B cell (primary cell): ENCODE measurements around the gene OR13J1. TPM values are rescaled to one million over a fixed set of nuclear protein-coding genes. Genes with fewer than 3 reads are reported as not detected.

ENCODE experiments used
- ATAC-seq: fragments of 200-7000 bp; cut with Tn5 transposase; one replicate; pipeline ENCODE4 v1.10.0; 2021; ENCODE audit warnings: low read depth, mild to moderate bottlenecking, moderate number of reproducible peaks, moderate library complexity
- CTCF ChIA-PET: fragments of 350-600 bp; sonication (Branson Sonifier 250); formaldehyde crosslinking; loops from one replicate; lab custom pipeline; 2021; ENCODE audit warnings: antibody characterized with exemption, inconsistent platforms; lab: Charles Lee
- POLR2A ChIA-PET: fragments of 350-600 bp; sonication (Branson Sonifier 250); formaldehyde crosslinking; loops from one replicate; lab custom pipeline; 2021; ENCODE audit warnings: antibody characterized with exemption; lab: Charles Lee
- DNase-seq: peaks from one replicate; pipeline ENCODE4 v3.0.0; 2013
- H2AFZ ChIP-seq: 2 replicates; pipeline ENCODE4 v1.6.1; 2012; ENCODE audit warnings: mild to moderate bottlenecking, low read depth, low read length; ENCODE audit not compliant: insufficient read depth, poor library complexity, severe bottlenecking
- H3K27ac ChIP-seq, 2 donors: 1 replicate in 1 of 2; 2 replicates in 1 of 2; pipeline ENCODE4 v1.5.1; 2012 to 2013; ENCODE audit warnings: low read length in 2 of 2, mild to moderate bottlenecking in 2 of 2, moderate library complexity in 1 of 2
- H3K27me3 ChIP-seq, 4 experiments: fragments of 200-600 bp in 1 of 4; sonication (generic) in 1 of 4; replicated peaks in 1 of 4; 1 replicate in 2 of 4; 2 replicates in 2 of 4; pipeline versions ENCODE4 v1.6.1 to v1.7.0; 2013 to 2016; ENCODE audit warnings: low read length in 3 of 4, mild to moderate bottlenecking in 2 of 4, mixed read lengths in 1 of 4, moderate library complexity in 1 of 4; ENCODE audit not compliant: insufficient read depth in 4 of 4, control insufficient read depth in 3 of 4; ENCODE audit errors: control extremely low read depth in 1 of 4
- H3K36me3 ChIP-seq, 2 experiments: replicated peaks in 1 of 2; 1 replicate in 1 of 2; 2 replicates in 1 of 2; pipeline versions ENCODE4 v1.6.1 to v1.7.1; 2013; ENCODE audit warnings: low read length in 1 of 2; ENCODE audit not compliant: insufficient read depth in 2 of 2, control insufficient read depth in 1 of 2; ENCODE audit errors: control extremely low read depth in 1 of 2, extremely low read depth in 1 of 2
- H3K4me1 ChIP-seq, 2 donors: fragments of 200-600 bp in 1 of 2; sonication (generic) in 1 of 2; 1 replicate in 1 of 2; 2 replicates in 1 of 2; pipeline versions ENCODE4 v1.5.1 to v1.6.1; 2013 to 2017; ENCODE audit warnings: low read length in 2 of 2; ENCODE audit not compliant: control insufficient read depth in 2 of 2, insufficient read depth in 2 of 2
- H3K4me2 ChIP-seq: replicated peaks from 2 replicates; pipeline ENCODE3; 2012; ENCODE audit warnings: mild to moderate bottlenecking, low read depth, low read length; ENCODE audit not compliant: poor library complexity, severe bottlenecking
- H3K4me3 ChIP-seq, 5 experiments: fragments of 200-600 bp in 1 of 5; sonication (generic) in 1 of 5; 1 replicate in 3 of 5; 2 replicates in 2 of 5; pipeline versions ENCODE4 v1.5.1 to v1.7.0; 2011 to 2016; ENCODE audit warnings: low read length in 4 of 5, mild to moderate bottlenecking in 4 of 5, low read depth in 2 of 5, control low read depth in 1 of 5, moderate library complexity in 1 of 5; ENCODE audit not compliant: insufficient read depth in 1 of 5; ENCODE audit errors: control extremely low read depth in 1 of 5, extremely low read depth in 1 of 5
- H3K79me2 ChIP-seq: fragments of 200-600 bp; sonication (generic); one replicate; pipeline ENCODE4 v1.6.0; 2016; ENCODE audit warnings: low read length; ENCODE audit not compliant: control insufficient read depth, insufficient read depth
- H3K9ac ChIP-seq: fragments of 200-600 bp; sonication (generic); 2 replicates; pipeline ENCODE4 v1.6.1; 2017; ENCODE audit warnings: mild to moderate bottlenecking, low read length, moderate library complexity
- H3K9me3 ChIP-seq, 3 donors: one replicate each; pipeline versions ENCODE4 v1.6.1 to v1.7.1; 2013; ENCODE audit warnings: low read length in 2 of 3; ENCODE audit not compliant: control insufficient read depth in 2 of 3, insufficient read depth in 1 of 3; ENCODE audit errors: control extremely low read depth in 1 of 3
- H4K20me1 ChIP-seq: 2 replicates; pipeline ENCODE4 v1.6.0; 2012; ENCODE audit warnings: mild to moderate bottlenecking, low read length; ENCODE audit not compliant: insufficient read depth, control insufficient read depth, poor library complexity, severe bottlenecking
- H3K27ac Mint-ChIP-seq: one replicate; pipeline ENCODE4 v1.8.0; 2021; ENCODE audit warnings: mixed read lengths
- H3K27me3 Mint-ChIP-seq: one replicate; pipeline ENCODE4 v1.8.0; 2021; ENCODE audit warnings: mixed read lengths
- H3K4me1 Mint-ChIP-seq: one replicate; pipeline ENCODE4 v1.8.0; 2021; ENCODE audit warnings: mixed read lengths
- H3K4me3 Mint-ChIP-seq: one replicate; pipeline ENCODE4 v1.8.0; 2021; ENCODE audit warnings: mixed read lengths
- H3K9me3 Mint-ChIP-seq: one replicate; pipeline ENCODE4 v1.8.0; 2022; ENCODE audit warnings: mixed read lengths; ENCODE audit not compliant: insufficient read depth
- EZH2 ChIP-seq: IDR thresholded peaks from 2 replicates; pipeline ENCODE4 v1.6.1; 2012; ENCODE audit warnings: borderline replicate concordance, low read depth, mild to moderate bottlenecking, moderate library complexity, low read length; ENCODE audit not compliant: insufficient read depth, poor library complexity, severe bottlenecking
- WGBS: methylation state at CpG from one replicate; pipeline ENCODE4 v1.1.5; 2013; ENCODE audit warnings: missing lambda C conversion rate; ENCODE audit not compliant: insufficient coverage; 5-methylcytosine and 5-hydroxymethylcytosine counted together
- intact Hi-C: fragments of 100-400 bp; cut with micrococcal nuclease; formaldehyde crosslinking; loops from one replicate; pipeline ENCODE4 v1.10.0; 2022
- polyA plus RNA-seq: library from polyadenylated mRNA; depleted of rRNA; stranded (reverse); fragments of >200 nt; gene quantifications from 2 replicates; pipeline ENCODE4 v1.2.3, GENCODE V29; 2012
- total RNA-seq, 2 donors: library from RNA; stranded (reverse); fragments of 120-200 nt in 1 of 2; gene quantifications; 1 replicate in 1 of 2; 2 replicates in 1 of 2; pipeline versions ENCODE4 v1.2.3 to v1.2.4, GENCODE V29; 2013 to 2022
- TF ChIP-seq, protein P1 (sequence below): fragments of 200-600 bp; IDR thresholded peaks from one replicate; pipeline ENCODE4 v1.8.0; 2022; ENCODE audit warnings: antibody characterized with exemption, mild to moderate bottlenecking

OR13J1 gene
- total and polyA plus RNA-seq, 2 donors (not counting 1 experiment from before 2014, with no cell fraction given) = not detected

DNA sequence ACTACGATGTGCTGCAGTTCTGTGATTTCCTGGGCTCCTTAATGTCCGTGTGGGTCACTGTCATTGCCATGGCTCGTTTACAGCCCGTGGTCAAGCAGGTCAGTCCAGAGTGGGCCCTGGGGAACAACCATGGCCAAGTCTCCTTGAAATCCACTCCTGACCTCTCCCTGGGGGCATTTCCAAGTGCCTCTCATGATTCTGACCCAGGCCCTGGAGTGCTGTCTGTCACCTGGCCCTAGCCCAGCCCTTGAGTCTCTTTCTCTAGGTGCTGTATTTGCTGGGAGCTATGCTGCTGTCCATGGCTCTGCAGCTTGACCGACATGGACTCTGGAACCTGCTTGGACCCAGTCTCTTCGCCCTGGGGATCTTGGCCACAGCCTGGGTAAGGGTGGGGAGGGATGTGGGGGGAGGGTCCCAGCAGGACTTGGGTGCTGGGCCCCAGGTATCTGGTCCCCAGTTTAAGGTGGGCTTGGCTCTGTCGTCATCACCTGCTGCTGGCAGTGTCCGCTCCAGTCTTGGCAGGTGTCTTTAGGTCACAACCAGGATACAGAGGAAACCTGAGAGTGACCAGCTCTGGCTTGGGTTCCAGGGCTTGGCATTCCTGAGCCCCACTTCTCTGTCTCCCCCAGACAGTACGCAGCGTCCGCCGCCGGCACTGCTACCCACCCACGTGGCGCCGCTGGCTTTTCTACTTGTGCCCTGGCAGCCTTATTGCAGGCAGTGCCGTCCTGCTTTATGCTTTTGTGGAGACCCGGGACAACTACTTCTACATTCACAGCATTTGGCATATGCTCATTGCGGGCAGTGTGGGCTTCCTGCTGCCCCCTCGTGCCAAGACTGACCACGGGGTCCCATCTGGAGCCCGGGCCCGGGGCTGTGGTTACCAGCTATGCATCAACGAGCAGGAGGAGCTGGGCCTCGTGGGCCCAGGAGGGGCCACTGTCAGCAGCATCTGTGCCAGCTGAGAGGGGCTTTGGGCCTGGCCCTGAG lies 17.0 kb downstream of the OR13J1 start:
- ChIA-PET POLR2A (no interaction called here), CTCF (interaction anchor here (1.3 to 2.0 kb wide), 2 partner anchors 26 to 29 kb away, joined by 8 to 10 read pairs; no protein-coding TSS in a partner anchor)
- no peak for ATAC-seq
- no peak for DNase-seq
- Histone ChIP-seq H3K4me2 (no peak overlapping the region), H3K79me2 (no peaks in the 10 kb centered on the region), H4K20me1 (no peaks in the 10 kb centered on the region), H3K36me3 (no peaks in the 10 kb centered on the region), H2AFZ (no peak overlapping the region), H3K4me1 (peaks cover 7 to 14% of the 10 kb centered on the region in 2 donors), H3K9me3 (no peaks in the 10 kb centered on the region), H3K9ac (no peak overlapping the region), H3K4me3 (no peak overlapping the region), H3K27ac (no peak overlapping the region), H3K27me3 (no peaks in the 10 kb centered on the region)
- TF ChIP-seq EZH2 = no peak
- TF ChIP-seq, protein P1, sequence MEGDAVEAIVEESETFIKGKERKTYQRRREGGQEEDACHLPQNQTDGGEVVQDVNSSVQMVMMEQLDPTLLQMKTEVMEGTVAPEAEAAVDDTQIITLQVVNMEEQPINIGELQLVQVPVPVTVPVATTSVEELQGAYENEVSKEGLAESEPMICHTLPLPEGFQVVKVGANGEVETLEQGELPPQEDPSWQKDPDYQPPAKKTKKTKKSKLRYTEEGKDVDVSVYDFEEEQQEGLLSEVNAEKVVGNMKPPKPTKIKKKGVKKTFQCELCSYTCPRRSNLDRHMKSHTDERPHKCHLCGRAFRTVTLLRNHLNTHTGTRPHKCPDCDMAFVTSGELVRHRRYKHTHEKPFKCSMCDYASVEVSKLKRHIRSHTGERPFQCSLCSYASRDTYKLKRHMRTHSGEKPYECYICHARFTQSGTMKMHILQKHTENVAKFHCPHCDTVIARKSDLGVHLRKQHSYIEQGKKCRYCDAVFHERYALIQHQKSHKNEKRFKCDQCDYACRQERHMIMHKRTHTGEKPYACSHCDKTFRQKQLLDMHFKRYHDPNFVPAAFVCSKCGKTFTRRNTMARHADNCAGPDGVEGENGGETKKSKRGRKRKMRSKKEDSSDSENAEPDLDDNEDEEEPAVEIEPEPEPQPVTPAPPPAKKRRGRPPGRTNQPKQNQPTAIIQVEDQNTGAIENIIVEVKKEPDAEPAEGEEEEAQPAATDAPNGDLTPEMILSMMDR = no peak
- intact Hi-C loops = no loop called here
- Mint-ChIP-seq H3K4me3 (no peak overlapping the region), H3K27ac (no peak overlapping the region), H3K4me1 (peaks cover 10% of the 10 kb centered on the region), H3K27me3 (no peaks in the 10 kb centered on the region), H3K9me3 (no peaks in the 10 kb centered on the region)
- WGBS = 71% methylated on average over 25 of the region's 25 CpGs
